Adrenal gland (tissue), 5 donors: Measurements from ENCODE around the gene UPK3B.
"Not testable (repeated sequence)": the region's sequence is repeated elsewhere in the genome, so short reads cannot be mapped to it uniquely, and the experiment has no call there.

ENCODE experiments used
- POLR2A ChIP-seq, 2 donors: fragments of 450-650 bp; IDR thresholded peaks; one replicate each; pipeline ENCODE4 v1.6.1; 2017; ENCODE audit warnings: antibody characterized with exemption in 2 of 2, mild to moderate bottlenecking in 2 of 2, moderate library complexity in 1 of 2
- TF ChIP-seq, protein P1 (sequence below), 6 experiments: fragments of 450-650 bp in 4 of 6; fragments of 200-600 bp in 2 of 6; sonication (generic) in 1 of 6; IDR thresholded peaks; 1 replicate in 5 of 6; 2 replicates in 1 of 6; pipeline versions ENCODE4 v1.5.1 to v1.8.0; 2016 to 2021; ENCODE audit warnings: antibody characterized with exemption in 6 of 6, mild to moderate bottlenecking in 2 of 6, moderate library complexity in 1 of 6
- donor health status: DM: no; HTN: no; CAD: no.

DNA sequence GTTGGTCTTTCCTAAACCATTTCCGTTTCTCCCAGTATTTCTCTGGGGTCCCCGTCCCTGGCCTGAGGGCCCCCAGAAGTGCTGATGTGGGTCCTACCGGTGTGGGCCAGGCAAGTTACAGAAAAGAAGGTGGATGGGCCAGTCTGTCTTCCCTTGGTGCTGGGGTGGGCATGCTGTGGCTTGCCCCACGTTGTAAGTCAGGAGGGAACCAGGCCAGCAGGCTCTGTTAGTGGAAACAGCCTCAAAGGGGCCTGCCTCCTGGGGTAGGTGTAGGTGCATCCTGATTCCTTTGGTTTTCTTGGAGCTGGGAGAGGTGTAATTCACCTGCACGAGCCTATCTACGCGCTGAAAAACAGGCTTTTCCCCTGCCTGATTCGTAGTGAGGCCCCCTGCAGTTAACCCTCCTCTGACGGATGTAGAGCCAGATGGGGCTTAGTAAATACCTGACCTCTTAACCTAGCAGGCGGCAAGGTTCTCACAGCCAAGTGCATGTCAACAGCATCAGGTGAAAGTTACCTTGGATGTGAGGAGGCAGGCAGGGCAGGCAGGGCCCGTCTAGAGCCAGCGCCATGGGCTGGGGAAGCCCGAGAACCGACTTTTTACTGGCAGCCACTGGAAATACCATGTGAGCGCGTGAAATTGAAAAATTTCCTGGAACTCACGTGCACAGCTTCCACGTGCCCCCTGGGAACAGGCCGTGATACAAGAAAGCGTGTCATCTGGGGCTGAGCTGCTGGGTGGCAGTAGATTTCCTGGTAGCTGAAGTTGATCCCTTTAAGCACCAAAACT, 24.3 kb upstream of the UPK3B start:
- TF ChIP-seq, protein P1, sequence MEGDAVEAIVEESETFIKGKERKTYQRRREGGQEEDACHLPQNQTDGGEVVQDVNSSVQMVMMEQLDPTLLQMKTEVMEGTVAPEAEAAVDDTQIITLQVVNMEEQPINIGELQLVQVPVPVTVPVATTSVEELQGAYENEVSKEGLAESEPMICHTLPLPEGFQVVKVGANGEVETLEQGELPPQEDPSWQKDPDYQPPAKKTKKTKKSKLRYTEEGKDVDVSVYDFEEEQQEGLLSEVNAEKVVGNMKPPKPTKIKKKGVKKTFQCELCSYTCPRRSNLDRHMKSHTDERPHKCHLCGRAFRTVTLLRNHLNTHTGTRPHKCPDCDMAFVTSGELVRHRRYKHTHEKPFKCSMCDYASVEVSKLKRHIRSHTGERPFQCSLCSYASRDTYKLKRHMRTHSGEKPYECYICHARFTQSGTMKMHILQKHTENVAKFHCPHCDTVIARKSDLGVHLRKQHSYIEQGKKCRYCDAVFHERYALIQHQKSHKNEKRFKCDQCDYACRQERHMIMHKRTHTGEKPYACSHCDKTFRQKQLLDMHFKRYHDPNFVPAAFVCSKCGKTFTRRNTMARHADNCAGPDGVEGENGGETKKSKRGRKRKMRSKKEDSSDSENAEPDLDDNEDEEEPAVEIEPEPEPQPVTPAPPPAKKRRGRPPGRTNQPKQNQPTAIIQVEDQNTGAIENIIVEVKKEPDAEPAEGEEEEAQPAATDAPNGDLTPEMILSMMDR (IDR thresholded peaks at IDR 0.05): not testable (repeated sequence)
- not testable (repeated sequence) for TF ChIP-seq POLR2A (IDR thresholded peaks at IDR 0.05)
